Measurements from ENCODE around the gene C2orf69. TPM values are rescaled to one million over a fixed set of nuclear protein-coding genes. Genes with fewer than 3 reads are reported as not detected.

The C2orf69 gene
- total and polyA plus RNA-seq, 8 donors: 9.6 to 13.1 (median 10.4) TPM

DNA sequence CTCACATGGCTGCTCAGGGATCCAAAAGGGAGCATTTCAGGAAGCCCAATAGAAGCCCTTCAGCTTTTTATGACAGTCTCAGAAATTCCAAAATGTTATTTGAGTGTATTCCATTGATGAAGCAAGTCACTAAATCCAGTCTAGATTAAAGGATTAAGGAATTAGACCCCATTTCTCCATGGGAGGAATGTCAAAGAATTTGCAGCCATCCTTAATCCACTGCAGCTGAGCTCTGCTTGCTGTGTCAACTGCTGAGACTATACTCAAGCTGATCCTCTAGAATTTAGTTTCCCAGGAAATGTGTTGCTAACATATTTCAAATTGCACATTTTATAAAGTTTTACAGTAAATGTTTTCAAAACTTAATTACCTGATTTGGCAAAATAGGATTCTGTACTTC is 28.4 kb upstream of the C2orf69 start:
- DNase-seq: no peak
- Histone ChIP-seq H3K27me3 (peaks cover 0 to 5% of the 10 kb centered on the region in 2 donors), H3K4me3 (no peak overlapping the region), H3K36me3 (no peaks in the 10 kb centered on the region), H3K4me1 (no peaks in the 10 kb centered on the region), H3K9me3 (peaks cover 0 to 2% of the 10 kb centered on the region in 2 donors), H3K27ac (no peak overlapping the region)
- intact Hi-C loops (cut with DNase I): no loop called here
- no peak for ATAC-seq
- TF ChIP-seq, protein P1, sequence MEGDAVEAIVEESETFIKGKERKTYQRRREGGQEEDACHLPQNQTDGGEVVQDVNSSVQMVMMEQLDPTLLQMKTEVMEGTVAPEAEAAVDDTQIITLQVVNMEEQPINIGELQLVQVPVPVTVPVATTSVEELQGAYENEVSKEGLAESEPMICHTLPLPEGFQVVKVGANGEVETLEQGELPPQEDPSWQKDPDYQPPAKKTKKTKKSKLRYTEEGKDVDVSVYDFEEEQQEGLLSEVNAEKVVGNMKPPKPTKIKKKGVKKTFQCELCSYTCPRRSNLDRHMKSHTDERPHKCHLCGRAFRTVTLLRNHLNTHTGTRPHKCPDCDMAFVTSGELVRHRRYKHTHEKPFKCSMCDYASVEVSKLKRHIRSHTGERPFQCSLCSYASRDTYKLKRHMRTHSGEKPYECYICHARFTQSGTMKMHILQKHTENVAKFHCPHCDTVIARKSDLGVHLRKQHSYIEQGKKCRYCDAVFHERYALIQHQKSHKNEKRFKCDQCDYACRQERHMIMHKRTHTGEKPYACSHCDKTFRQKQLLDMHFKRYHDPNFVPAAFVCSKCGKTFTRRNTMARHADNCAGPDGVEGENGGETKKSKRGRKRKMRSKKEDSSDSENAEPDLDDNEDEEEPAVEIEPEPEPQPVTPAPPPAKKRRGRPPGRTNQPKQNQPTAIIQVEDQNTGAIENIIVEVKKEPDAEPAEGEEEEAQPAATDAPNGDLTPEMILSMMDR (IDR thresholded peaks at IDR 0.05): no peak

- Histone ChIP-seq H3K4me1 (no peaks in the 10 kb centered on the region), H3K27ac (no peak overlapping the region), H3K4me3 (no peak overlapping the region), H3K9me3 (peaks cover 0 to 2% of the 10 kb centered on the region in 2 donors), H3K36me3 (no peaks in the 10 kb centered on the region), H3K27me3 (peaks cover 0 to 5% of the 10 kb centered on the region in 2 donors)
- ATAC-seq (no peak), DNase-seq (no peak)
- intact Hi-C loops (cut with DNase I): no loop called here
- TF ChIP-seq, protein P1 (IDR thresholded peaks at IDR 0.05): no peak
Observed at GRCh38 chr2:199883474-199884212, 27.4 kb upstream of the C2orf69 start.

GRCh38 chr2:199895406-199895805 is 15.7 kb upstream of the C2orf69 start:
- Histone ChIP-seq H3K27me3 (no peaks in the 10 kb centered on the region), H3K4me3 (no peak overlapping the region), H3K9me3 (peaks cover 0 to 2% of the 10 kb centered on the region in 2 donors), H3K27ac (no peak overlapping the region), H3K4me1 (no peaks in the 10 kb centered on the region), H3K36me3 (no peaks in the 10 kb centered on the region)
- ATAC-seq: no peak
- TF ChIP-seq, protein P1 (IDR thresholded peaks at IDR 0.05): no peak
- no peak for DNase-seq
- intact Hi-C loops (cut with DNase I): no loop called here

DNA sequence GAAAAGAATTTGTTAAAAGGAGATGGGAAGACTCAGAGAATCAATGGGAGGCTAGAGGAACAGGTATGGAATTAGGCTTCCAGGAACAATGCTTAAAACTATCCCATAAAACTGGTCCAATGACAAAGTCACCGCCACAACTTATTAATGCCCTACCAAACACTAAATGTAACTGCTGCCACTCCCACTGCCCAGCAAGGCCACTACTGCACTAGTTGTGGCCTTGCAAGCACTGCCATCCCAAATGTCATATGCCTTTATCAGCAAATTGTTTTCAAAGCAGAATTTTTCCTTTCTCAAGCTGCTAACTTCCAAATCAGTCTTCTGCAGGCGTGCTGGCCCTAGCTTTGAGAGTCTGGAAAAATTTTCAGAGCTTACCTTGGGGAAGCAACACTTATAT is 14.5 kb upstream of the C2orf69 start:
- TF ChIP-seq, protein P1 (IDR thresholded peaks at IDR 0.05): no peak
- Histone ChIP-seq H3K27me3 (no peaks in the 10 kb centered on the region), H3K4me3 (no peak overlapping the region), H3K9me3 (no peaks in the 10 kb centered on the region), H3K36me3 (no peaks in the 10 kb centered on the region), H3K27ac (no peak overlapping the region), H3K4me1 (no peaks in the 10 kb centered on the region)
- DNase-seq (no peak), ATAC-seq (no peak)
- intact Hi-C loops (cut with DNase I): no loop called here

GRCh38 chr2:199901942-199902341 is 9.2 kb upstream of the C2orf69 start:
- no peaks in the 10 kb centered on the region for H3K4me1 ChIP-seq
- no peaks in the 10 kb centered on the region for H3K9me3 ChIP-seq
- H3K27ac ChIP-seq: no peak overlapping the region
- ATAC-seq (no peak), DNase-seq (no peak)
- H3K36me3 ChIP-seq: no peaks in the 10 kb centered on the region
- no peak overlapping the region for H3K4me3 ChIP-seq
- H3K27me3 ChIP-seq: no peaks in the 10 kb centered on the region
- TF ChIP-seq, protein P1 (IDR thresholded peaks at IDR 0.05): no peak
- intact Hi-C loops (cut with DNase I): no loop called here

All from left lung (tissue), 10 donors.